Bronchial epithelial cell (primary cell): ENCODE results near the gene CAMTA1. TPM values are rescaled to one million over a fixed set of nuclear protein-coding genes. Genes with fewer than 3 reads are reported as not detected.

Source experiments
- DNase-seq: peaks from one replicate; pipeline ENCODE4 v3.0.0-alpha.2; 2010; ENCODE audit warnings: low read depth
- FAIRE-seq: peaks from 2 replicates; lab custom pipeline; 2011; peaks lifted over from hg19 to GRCh38; lab: Jason Lieb, UNC
- H3K27me3 ChIP-seq: 2 replicates; pipeline ENCODE4 v1.5.1; 2011; ENCODE audit warnings: low read length; ENCODE audit not compliant: control insufficient read depth, insufficient read depth
- H3K36me3 ChIP-seq: 2 replicates; pipeline ENCODE4 v1.5.1; 2011; ENCODE audit warnings: low read length; ENCODE audit not compliant: control insufficient read depth, insufficient read depth
- H3K4me3 ChIP-seq: 2 replicates; pipeline ENCODE4 v1.5.1; 2011; ENCODE audit warnings: mild to moderate bottlenecking, low read depth, low read length, control low read depth
- total RNA-seq: library from RNA; depleted of rRNA; stranded (reverse); fragments of >200 nt; gene quantifications from 2 replicates; pipeline ENCODE4 v1.2.1, GENCODE V29; 2014
- TF ChIP-seq, protein P1 (sequence below): IDR thresholded peaks from 2 replicates; pipeline ENCODE4 v1.5.1; 2011; ENCODE audit warnings: mild to moderate bottlenecking, moderate library complexity, low read length, control low read depth, inconsistent platforms; ENCODE audit not compliant: insufficient read depth, severe bottlenecking

CAMTA1 gene
- total RNA-seq, 1 donor from 2014 or later, result 68.2 TPM

DNA sequence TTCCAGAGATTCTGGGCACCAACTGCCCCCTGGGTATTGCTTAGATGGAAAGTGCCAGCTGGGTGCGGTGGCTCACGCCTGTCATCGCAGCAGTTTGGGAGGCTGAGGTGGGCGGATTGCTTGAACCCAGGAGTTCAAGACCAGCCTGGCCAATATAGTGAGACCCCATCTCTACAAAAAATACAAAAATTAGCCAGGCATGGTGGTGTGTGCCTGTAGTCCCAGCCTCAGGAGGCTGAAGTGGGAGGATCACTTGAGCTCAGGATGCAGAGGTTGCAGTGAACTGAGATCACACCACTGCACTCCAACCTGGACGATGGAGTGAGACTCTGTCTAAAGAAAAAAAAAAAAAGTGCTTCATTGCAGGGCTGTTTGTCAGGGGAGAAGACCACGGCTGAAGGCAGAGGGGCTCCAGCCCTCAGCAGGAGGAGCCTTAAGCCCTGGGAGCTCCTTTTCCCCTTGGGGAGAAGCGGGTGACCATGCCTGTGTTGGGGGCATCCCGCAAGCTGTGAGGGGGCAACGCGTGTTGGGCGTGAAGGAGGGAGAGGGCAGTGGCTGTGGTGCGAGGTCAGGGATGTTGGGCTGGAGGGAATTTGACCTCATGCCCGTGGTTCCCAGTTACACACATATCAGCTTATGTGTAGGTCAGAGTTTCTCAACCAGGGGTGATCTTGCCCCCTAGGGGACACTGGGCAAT, 854.3 kb downstream of the CAMTA1 start:
- H3K4me3 ChIP-seq, result no peak overlapping the region
- FAIRE-seq, result no peak
- no peak for DNase-seq
- H3K36me3 ChIP-seq, result no peaks in the 10 kb centered on the region
- peaks cover 2% of the 10 kb centered on the region for H3K27me3 ChIP-seq
- TF ChIP-seq, protein P1, sequence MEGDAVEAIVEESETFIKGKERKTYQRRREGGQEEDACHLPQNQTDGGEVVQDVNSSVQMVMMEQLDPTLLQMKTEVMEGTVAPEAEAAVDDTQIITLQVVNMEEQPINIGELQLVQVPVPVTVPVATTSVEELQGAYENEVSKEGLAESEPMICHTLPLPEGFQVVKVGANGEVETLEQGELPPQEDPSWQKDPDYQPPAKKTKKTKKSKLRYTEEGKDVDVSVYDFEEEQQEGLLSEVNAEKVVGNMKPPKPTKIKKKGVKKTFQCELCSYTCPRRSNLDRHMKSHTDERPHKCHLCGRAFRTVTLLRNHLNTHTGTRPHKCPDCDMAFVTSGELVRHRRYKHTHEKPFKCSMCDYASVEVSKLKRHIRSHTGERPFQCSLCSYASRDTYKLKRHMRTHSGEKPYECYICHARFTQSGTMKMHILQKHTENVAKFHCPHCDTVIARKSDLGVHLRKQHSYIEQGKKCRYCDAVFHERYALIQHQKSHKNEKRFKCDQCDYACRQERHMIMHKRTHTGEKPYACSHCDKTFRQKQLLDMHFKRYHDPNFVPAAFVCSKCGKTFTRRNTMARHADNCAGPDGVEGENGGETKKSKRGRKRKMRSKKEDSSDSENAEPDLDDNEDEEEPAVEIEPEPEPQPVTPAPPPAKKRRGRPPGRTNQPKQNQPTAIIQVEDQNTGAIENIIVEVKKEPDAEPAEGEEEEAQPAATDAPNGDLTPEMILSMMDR, result no peak

DNA sequence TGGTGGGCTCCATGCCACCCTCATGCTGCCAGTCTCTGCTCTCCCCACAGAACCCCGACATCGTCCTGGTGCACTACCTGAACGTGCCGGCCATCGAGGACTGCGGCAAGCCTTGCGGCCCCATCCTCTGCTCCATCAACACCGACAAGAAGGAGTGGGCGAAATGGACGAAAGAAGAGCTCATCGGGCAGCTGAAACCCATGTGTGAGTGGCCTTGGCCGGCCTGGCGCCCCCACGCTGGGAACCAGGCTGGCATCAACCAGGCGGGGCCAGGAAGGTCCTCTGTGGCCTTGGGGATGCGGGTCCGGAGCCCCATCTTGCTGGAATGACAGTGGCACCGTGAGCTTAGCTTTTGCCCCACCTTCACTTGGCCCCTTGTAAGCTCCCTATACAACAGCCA, 855.1 kb downstream of the CAMTA1 start:
- Histone ChIP-seq H3K4me3 (no peak overlapping the region), H3K36me3 (no peaks in the 10 kb centered on the region), H3K27me3 (peaks cover 2% of the 10 kb centered on the region)
- TF ChIP-seq, protein P1, result no peak
- DNase-seq (no peak), FAIRE-seq (no peak)

DNA sequence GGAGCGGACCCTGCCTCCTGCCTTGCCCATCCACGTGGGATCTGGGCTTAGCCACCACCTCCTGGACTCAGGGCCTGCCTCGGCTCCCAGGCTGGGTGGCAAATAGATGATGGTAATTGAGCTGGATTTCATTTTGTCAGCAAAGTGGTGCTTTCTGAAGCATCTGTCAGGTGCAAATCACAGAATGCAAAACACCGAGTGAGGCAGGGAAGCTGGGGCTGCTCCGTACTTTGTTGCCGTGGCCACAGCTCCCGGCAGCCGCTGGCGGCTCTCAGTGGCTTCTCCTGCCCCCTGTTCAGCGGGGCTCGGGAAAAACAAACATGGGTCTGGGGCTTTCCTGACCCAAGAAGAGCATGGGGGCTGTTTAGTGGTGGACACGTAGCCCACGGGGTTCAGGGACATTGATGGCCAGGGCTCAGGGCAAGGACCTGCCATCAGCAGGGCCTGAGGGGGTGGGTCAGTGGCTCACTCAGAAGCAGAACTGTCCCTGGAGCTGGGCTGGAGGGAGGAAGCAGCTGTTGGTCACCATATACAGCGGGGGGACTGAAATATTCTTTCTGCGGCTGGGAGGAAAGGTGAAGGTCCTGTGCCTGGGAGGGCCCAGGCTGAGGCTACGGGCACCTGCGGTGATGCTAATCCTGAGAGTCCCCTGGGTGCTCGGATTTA, 855.8 kb downstream of the CAMTA1 start:
- TF ChIP-seq, protein P1, result no peak
- no peak for DNase-seq
- FAIRE-seq, result no peak
- Histone ChIP-seq H3K36me3 (no peaks in the 10 kb centered on the region), H3K4me3 (no peak overlapping the region), H3K27me3 (peaks cover 2% of the 10 kb centered on the region)

DNA sequence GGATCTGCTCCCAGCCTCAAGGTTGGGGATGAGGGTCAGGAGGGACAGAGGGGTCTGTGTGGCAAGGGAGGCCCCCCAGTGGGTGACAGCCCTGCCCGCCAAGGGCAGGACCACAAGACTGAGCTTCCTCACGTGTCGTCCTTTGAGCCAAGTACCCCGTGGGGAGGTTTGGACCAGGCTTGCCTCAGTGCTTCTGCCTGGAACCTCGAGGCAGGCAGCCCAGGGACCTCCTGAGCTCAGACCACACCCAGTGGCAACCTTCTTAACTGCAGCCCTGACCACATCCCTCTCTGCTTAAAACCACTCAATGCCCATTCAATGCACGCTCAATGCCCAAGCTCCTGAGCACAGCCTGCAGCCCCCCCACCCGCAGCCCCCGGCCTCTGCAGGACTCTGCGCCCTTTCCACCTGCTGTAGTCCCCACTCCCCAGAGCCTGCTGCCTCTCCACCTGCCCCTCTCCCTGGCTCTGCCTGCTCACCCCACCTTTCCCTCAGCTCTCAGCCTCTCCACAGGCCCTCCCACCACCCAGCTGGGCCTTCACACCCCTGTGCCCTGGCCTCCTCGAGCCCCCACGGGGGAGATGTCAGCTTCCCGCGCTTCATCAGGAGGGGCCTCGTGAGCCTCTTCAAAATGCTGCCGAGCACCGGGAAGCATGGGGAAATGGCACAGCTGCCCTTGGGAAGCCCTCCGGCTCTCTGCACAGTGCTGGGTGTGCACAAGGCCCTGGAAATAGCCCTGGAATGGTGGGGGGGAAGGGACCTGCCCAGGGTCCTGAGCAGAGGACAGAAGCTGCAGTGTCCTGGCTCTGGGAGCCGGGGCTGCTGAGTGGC, 856.5 kb downstream of the CAMTA1 start:
- no peak overlapping the region for H3K4me3 ChIP-seq
- H3K36me3 ChIP-seq, result no peaks in the 10 kb centered on the region
- TF ChIP-seq, protein P1, result no peak
- DNase-seq (no peak), FAIRE-seq (no peak)
- H3K27me3 ChIP-seq, result peaks cover 2% of the 10 kb centered on the region

DNA sequence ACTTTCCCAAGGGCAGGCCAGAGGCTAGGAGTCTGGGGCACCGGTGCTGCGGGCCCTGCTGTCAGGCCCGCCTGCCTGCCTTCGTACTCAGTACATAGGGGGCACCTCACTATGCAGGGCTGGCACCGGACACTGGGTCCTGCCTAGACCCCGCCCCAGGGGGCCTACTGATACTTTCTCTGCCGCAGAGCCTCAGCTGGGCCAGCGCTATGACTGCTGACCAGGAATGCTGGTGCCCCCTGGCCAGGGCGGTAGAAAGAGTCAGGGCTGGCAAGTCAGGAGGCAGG, 857.1 kb downstream of the CAMTA1 start:
- H3K36me3 ChIP-seq, result no peaks in the 10 kb centered on the region
- peaks cover 2% of the 10 kb centered on the region for H3K27me3 ChIP-seq
- DNase-seq (no peak), FAIRE-seq (no peak)
- TF ChIP-seq, protein P1, result no peak
- no peak overlapping the region for H3K4me3 ChIP-seq
